ENCODE data around the gene UGT1A6.
"Not testable (repeated sequence)": the region's sequence is repeated elsewhere in the genome, so short reads cannot be mapped to it uniquely, and the experiment has no call there.

Gene UGT1A6

GRCh38 chr2:233686928-233687327 is 5.8 kb upstream of the UGT1A6 start:
- no peak for DNase-seq (ENCODE audit: low read depth)

DNA sequence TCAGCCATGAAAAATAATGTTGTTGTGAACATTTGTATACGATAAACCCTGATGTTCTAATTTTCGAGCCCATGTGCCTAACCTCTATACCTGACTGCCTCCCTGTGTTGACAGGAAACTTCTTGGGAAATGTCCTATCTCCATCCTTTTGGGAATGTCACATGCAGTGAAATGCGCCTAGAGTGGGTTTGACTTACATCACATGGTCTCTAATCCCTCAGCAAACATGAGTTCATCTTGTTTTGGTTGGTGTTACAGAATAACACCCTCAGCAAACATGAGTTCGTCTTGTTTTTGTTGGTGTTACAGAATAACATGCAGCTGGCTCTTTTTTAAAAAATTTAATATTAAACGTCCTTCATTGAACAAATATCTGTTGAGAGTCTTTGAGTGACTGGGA is 4.3 kb upstream of the UGT1A6 start:
- DNase-seq (ENCODE audit: low read depth), result no peak

- DNase-seq (ENCODE audit: low read depth), result no peak
Measured at GRCh38 chr2:233689031-233689430, 3.7 kb upstream of the UGT1A6 start.

DNA sequence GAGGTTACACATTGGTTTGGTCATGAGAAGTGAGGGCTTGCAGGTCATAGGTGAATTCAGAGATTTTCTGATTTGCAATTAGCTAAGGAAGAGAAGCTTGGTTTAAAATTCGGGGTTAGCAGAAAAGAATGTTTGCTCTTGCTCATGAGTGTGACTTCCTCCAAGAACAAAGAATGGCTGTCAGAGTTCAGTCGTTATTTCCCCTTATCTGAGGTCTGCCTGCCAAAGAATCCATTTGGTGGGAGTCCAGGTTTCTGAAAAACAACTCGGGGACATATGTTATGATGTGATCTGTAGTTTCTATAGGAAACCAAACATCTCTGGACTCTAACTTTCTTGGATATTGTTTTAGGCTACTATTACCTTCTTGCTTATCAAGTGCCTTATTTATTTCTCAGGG is 3.2 kb upstream of the UGT1A6 start:
- no peak for DNase-seq (ENCODE audit: low read depth)

- no peak for DNase-seq (ENCODE audit: low read depth)
Measured at GRCh38 chr2:233690444-233690843, 2.2 kb upstream of the UGT1A6 start.

- DNase-seq (ENCODE audit: low read depth), result no peak
Measured at GRCh38 chr2:233691443-233692433, 952 bp upstream of the UGT1A6 start.

DNA sequence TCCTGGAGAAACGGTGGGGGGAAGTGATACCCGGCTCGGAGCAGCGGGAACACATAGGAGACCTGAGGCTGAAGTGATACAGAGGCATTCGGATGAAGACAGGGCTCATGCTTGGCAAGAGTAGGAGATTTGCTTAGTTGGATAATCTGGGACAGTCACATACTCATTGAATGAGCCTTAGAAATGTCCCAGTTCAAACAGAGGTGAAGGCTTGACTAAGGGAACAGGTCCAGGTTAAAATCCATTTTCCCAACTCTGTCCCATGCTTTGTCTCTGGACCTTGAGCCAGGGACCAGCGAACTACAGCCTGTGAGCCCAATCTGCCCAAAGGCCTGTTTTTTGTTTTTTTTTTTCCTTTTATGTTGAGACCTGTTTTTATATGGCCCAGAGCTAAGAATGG is 1.3 kb downstream of the UGT1A6 start:
- DNase-seq (ENCODE audit: low read depth), result no peak

- DNase-seq (ENCODE audit: low read depth), result no peak
Measured at GRCh38 chr2:233698740-233699139, 6.0 kb downstream of the UGT1A6 start.

DNA sequence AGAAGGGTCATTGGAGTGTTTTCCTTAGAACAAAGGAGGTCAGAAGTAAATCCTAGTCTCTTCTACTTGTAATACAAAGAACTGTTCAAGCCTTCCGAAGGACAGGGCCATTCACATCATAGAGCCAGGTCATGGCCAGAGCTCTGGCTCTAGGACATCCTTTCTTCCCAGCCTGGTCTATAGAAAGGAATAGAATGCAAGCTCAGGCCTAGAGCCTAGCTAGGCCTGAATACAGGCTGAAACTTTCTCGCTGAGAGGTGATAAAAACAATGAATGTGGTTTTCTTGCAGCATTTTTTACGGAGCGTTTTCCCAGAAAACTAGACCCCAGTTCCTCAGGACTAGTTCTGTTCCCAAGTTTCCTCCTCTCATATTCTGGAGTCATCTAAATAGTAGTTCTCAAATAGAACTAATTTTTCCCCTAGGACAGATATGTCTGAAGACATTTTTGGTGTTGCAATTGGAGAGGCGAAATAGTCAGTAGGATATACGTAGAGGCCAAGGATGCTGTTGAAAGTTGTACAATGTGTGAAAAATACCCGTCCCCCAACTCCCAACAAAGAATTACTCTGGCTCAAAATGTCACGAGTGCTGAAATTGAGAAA is 6.8 kb downstream of the UGT1A6 start:
- no peak for DNase-seq (ENCODE audit: low read depth)

DNA sequence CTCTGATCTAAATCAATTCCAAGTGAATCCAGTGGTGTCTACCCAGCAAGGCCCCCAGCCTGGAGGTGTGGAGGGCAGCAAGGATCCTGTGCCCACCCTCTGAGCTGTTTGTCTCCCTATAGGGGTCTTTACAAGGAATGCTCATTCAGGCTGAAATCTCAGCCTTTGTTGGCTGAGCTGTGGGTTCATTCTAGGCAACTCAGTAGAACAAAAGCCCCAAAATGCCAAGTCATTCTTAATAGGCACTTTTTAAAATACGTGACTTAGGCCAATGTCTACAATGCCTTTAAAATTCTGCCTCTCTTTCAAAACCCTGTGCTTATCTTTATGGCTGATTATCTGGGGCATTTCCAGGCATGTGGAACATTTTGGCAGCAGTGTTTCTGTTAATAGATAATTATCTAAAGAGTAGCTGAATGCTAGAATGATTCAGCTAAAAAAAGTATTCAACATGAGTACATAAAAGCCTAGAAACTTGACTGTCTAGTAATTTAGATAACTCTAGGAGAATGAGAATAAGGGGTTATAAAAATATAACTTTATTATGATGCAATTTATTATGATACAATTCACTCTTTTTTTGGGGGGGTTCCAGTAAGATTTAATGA is 7.4 kb downstream of the UGT1A6 start:
- no peak for DNase-seq (ENCODE audit: low read depth)

DNA sequence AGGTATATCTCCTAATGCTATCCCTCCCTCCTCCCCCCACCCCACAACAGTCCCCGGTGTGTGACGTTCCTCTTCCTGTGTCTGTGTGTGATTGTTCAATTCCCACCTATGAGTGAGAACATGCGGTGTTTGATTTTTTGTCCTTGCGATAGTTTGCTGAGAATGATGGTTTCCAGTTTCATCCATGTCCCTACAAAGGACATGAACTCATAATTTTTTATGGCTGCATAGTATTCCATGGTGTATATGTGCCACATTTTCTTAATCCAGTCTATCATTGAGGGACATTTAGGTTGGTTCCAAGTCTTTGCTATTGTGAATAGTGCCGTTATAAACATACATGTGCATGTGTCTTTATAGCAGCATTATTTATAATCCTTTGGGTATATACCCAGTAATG is 8.2 kb downstream of the UGT1A6 start:
- not testable (repeated sequence) for DNase-seq (ENCODE audit: low read depth)

DNA sequence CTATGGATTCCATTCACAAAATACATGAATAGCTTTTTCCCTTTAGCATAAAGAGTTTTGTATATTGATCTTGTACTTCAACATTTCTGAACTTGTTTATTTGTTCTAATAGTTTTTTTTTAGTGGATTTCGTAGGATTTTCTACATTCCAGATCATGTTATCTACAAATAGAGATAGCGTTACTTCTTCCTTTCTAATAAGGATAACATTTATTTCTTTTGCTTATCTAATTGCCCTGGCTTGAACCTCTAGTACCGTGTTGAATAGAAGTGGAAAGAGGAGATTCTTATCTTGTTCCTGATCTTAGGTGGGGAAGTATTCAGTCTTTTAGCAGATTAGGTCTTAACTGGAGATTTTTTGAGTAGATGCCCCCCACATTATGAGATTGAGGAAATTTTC is 9.5 kb downstream of the UGT1A6 start:
- no peak for DNase-seq (ENCODE audit: low read depth)

GRCh38 chr2:233705911-233706506 is 13.3 kb downstream of the UGT1A6 start:
- no peak for DNase-seq (ENCODE audit: low read depth)

- no peak for DNase-seq (ENCODE audit: low read depth)
Measured at GRCh38 chr2:233706720-233707119, 14.0 kb downstream of the UGT1A6 start.

DNA sequence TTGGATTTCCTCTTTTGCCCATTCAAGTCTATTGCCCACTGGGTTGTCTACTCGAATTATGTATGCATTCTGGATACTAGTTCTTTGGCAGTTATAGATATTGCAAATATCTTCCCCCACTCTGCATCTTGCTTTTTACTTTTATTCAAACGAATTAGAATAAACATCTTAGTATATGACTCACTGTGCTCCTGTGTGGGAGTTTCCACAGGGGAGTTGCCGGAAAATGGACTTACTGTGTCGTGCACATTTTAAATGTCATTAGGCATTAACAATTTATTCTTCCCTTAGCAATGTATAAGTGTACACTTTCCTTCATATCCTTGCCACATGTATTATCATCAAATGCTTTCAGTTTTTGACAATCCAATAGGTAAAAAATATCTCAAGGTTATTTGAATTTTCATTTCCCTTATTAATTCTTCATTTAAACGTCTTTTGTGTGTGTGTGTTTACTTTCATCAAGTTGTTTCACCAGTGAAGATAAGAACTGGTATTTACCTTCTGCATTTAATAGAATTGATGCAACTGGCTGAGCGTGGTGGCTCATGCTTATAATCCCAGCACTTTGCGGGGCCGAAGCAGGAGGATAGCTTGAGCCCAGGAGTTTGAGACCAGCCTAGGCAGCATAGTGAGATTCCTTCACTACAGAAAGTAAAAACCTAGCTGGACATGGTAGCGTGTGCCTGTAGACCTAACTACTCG is 15.4 kb downstream of the UGT1A6 start:
- DNase-seq (ENCODE audit: low read depth), result no peak

DNA sequence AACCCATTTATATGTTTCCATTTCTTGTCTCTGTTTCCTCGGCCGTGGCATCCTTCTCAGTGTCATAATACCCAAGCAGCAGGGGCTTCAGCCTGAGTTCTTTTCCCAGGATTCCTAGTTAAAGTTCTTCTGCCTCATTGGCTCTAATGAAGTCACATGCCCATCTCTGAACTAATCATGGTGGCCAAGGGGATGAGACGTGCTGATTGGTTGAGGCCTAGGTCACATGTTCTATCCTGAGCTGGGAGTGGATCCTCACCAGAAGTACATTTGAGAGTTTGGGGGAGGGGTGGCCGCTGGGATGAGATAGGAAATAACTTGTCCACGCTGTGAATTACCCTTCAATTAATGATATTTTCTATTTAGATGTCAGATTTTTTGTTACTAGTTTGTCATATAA is 16.3 kb downstream of the UGT1A6 start:
- DNase-seq (ENCODE audit: low read depth), result no peak

DNA sequence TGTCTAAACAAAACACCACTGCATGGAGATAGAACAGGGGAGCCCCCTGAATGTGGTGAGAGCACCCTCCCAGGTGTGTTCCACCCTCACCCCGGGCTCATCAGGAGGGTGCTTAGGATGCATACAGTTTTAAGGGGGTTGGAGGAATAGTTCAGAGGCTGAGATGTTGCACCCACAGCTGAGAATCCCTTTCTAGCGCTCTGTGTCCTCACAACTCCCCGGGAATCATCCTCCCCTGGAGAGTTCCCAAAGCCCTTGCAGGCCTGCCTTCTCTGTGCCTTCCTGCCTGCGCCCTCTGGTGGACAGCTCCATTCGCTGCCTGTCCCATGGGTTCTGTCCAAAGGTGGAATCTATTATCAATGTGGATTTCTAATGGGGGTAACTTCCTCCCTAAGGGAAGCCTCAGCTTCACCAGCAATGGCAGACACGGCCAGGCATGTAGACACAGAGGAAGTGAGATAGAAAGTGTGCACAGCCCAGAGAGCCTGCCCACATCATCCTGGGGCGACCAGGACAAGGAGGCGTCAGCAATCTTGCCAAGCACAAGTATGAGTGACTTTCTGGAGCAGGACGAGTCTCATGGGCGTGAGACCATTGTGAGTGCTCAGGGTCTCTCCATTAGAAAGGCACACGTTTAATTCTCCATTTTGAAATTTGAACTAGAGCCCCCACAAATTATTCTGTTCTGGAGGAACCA is 18.8 kb downstream of the UGT1A6 start:
- DNase-seq (ENCODE audit: low read depth), result peak; percentile 17

- no peak for DNase-seq (ENCODE audit: low read depth)
Measured at GRCh38 chr2:233712611-233713261, 20.0 kb downstream of the UGT1A6 start, which contains the start of gene UGT1A5. Gene UGT1A5, plus strand, starts transcription at chr2:233712907. Its CDS starts 85 bp downstream, at chr2:233712992.

DNA sequence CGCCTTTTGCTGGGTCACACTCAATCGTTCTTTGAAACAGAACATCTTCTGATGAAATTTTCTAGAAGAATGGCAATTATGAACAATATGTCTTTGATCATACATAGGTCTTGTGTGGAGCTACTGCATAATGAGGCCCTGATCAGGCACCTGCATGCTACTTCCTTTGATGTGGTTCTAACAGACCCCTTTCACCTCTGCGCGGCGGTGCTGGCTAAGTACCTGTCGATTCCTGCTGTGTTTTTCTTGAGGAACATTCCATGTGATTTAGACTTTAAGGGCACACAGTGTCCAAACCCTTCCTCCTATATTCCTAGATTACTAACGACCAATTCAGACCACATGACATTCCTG is 20.5 kb downstream of the UGT1A6 start:
- no peak for DNase-seq (ENCODE audit: low read depth)

DNA sequence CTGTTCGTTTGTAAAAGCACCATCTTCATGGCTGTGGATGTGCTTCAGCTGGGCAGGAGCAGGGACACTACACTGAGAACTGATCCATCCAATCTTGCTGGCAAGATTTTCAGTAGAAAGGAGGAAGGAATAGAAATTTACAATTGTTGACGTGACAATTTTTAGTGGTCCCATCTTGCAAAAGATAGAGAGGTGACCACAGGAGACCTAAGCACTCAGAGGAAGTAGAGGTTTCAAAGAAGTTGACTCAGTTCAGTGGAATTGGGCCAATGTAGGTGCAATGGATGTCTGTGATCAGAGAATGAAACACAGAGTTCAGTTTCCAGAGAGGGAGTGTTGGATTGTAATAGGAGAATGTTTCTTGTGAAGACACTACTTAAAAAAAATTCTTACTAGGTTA is 21.4 kb downstream of the UGT1A6 start:
- DNase-seq (ENCODE audit: low read depth), result no peak

- DNase-seq (ENCODE audit: low read depth), result no peak
Measured at GRCh38 chr2:233718552-233718951, 25.9 kb downstream of the UGT1A6 start, which contains the start of gene UGT1A4. Gene UGT1A4, plus strand, starts transcription at chr2:233718736. Its CDS starts 85 bp downstream, at chr2:233718821.
